HCT116 (cell line): ENCODE measurements around the gene NMB.

Experiments used
- CBX3 ChIP-seq: IDR thresholded peaks from 2 replicates; pipeline ENCODE4 v1.6.1; 2012; ENCODE audit warnings: low read depth
- CEBPB ChIP-seq: IDR thresholded peaks from 2 replicates; pipeline ENCODE4 v1.6.1; 2012; ENCODE audit warnings: low read depth
- CTCF ChIP-seq, 3 experiments: fragments of 200-600 bp in 1 of 3; sonication (generic) in 1 of 3; IDR thresholded peaks in 2 of 3; conservative IDR thresholded peaks in 1 of 3; 2 replicates each; pipeline ENCODE4 v1.5.1; 2012 to 2017; ENCODE audit warnings: low read depth in 2 of 3, low read length in 2 of 3, antibody characterized with exemption in 1 of 3, borderline replicate concordance in 1 of 3, control low read depth in 1 of 3, mild to moderate bottlenecking in 1 of 3, mixed read lengths in 1 of 3, mixed run types in 1 of 3, moderate library complexity in 1 of 3; ENCODE audit not compliant: insufficient read depth in 1 of 3
- EGR1 ChIP-seq: IDR thresholded peaks from 2 replicates; pipeline ENCODE4 v1.6.1; 2012; ENCODE audit warnings: low read depth
- ELF1 ChIP-seq: IDR thresholded peaks from 2 replicates; pipeline ENCODE4 v1.6.1; 2012; ENCODE audit warnings: low read depth, borderline replicate concordance
- EZH2 ChIP-seq: fragments of 200-600 bp; sonication (generic); IDR thresholded peaks from 2 replicates; pipeline ENCODE4 v1.6.1; 2017; ENCODE audit warnings: antibody characterized with exemption, mixed run types
- MAX ChIP-seq: IDR thresholded peaks from 2 replicates; pipeline ENCODE4 v1.6.1; 2012
- POLR2A ChIP-seq: IDR thresholded peaks from 2 replicates; pipeline ENCODE4 v1.7.0; 2011; ENCODE audit warnings: borderline replicate concordance; ENCODE audit not compliant: insufficient read depth, insufficient read length; ENCODE audit errors: extremely low read depth
- POLR2AphosphoS5 ChIP-seq: IDR thresholded peaks from 2 replicates; pipeline ENCODE4 v1.6.1; 2011; ENCODE audit warnings: mild to moderate bottlenecking, low read depth, low read length, moderate library complexity
- REST ChIP-seq: IDR thresholded peaks from 2 replicates; pipeline ENCODE4 v1.6.1; 2012; ENCODE audit warnings: low read depth
- SP1 ChIP-seq: IDR thresholded peaks from 2 replicates; pipeline ENCODE4 v1.6.1; 2012; ENCODE audit warnings: low read depth
- SRF ChIP-seq: IDR thresholded peaks from 2 replicates; pipeline ENCODE4 v1.6.1; 2012; ENCODE audit warnings: low read depth
- YY1 ChIP-seq: IDR thresholded peaks from 2 replicates; pipeline ENCODE4 v1.6.1; 2011; ENCODE audit warnings: low read length, low read depth, moderate library complexity, mild to moderate bottlenecking; ENCODE audit not compliant: insufficient replicate concordance; ENCODE audit errors: extremely low read depth
- ZNF274 ChIP-seq: fragments of 200-500 bp; sonication (Bioruptor generic); IDR thresholded peaks from 2 replicates; pipeline ENCODE4 v1.6.1; 2014; ENCODE audit warnings: mild to moderate bottlenecking, low read depth, low read length, inconsistent platforms

- TF ChIP-seq REST = no peak
- TF ChIP-seq POLR2AphosphoS5 = no peak
- TF ChIP-seq POLR2A = no peak
- no peak for TF ChIP-seq ZNF274
- TF ChIP-seq ELF1 = no peak
- no peak for TF ChIP-seq EGR1
- TF ChIP-seq MAX = no peak
- no peak for TF ChIP-seq CTCF (IDR thresholded peaks at IDR 0.05 in 2 of 3, conservative IDR thresholded peaks at IDR 0.05 in 1 of 3; ENCODE audit: borderline replicate concordance in 1 of 3, insufficient read depth in 1 of 3, low read depth in 2 of 3, low read length in 2 of 3)
- TF ChIP-seq EZH2 = no peak
- no peak for TF ChIP-seq SRF
- no peak for TF ChIP-seq CBX3
- TF ChIP-seq SP1 = no peak
- no peak for TF ChIP-seq CEBPB
- no peak for TF ChIP-seq YY1
Measured at GRCh38 chr15:84621358-84621979, 36.5 kb downstream of the NMB start.
